Measurements from ENCODE around the gene RNF186.

DNA sequence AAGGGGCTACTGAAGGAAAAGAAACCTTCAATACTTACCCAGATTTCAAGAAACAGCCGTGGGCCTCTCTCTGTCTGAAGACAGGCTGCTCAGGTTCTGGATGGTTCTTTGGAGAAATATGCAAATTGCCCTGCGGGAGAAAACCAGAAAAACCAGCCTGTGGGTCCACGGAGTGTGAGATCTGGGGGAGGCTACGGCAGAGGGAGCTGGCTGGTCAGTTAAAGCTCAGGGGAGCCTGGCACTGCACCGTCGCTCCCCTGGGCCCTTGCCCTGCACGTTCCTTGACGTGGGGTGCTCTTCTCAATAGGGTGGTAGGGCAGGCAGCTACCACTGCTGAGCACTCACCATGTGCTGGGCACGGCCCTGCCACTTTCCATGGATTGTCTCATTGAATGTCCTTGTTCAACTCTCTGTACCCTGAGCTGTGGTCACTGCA is 28.1 kb downstream of the RNF186 start:
- TF ChIP-seq CTCF (IDR thresholded peaks at IDR 0.05) (no peak), SP1 (CRISPR knock-in tag; conservative IDR thresholded peaks at IDR 0.05) (no peak), ZNF232 (CRISPR knock-in tag; IDR thresholded peaks at IDR 0.05) (no peak), E2F4 (CRISPR knock-in tag; IDR thresholded peaks at IDR 0.05; ENCODE audit: borderline replicate concordance, low read depth) (no peak), ATF2 (CRISPR knock-in tag; IDR thresholded peaks at IDR 0.05; ENCODE audit: borderline replicate concordance, low read depth) (no peak)
- TF ChIP-seq, protein P1, sequence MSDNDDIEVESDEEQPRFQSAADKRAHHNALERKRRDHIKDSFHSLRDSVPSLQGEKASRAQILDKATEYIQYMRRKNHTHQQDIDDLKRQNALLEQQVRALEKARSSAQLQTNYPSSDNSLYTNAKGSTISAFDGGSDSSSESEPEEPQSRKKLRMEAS (CRISPR knock-in tag; IDR thresholded peaks at IDR 0.05), result no peak

All from WTC11 (cell line).